ENCODE measurements around the gene RNASE12. TPM values are rescaled to one million over a fixed set of nuclear protein-coding genes. Genes with fewer than 3 reads are reported as not detected.
"Not testable (repeated sequence)": the region's sequence is repeated elsewhere in the genome, so short reads cannot be mapped to it uniquely, and the experiment has no call there.

The RNASE12 gene
- polyA plus RNA-seq, 1 donor: not detected

GRCh38 chr14:20580242-20580641 lies 10.9 kb downstream of the RNASE12 start:
- no peak for DNase-seq

- DNase-seq: no peak
These were observed 12.2 kb downstream of the RNASE12 start for GRCh38 chr14:20578784-20579502.

GRCh38 chr14:20578325-20578724 lies 12.9 kb downstream of the RNASE12 start:
- no peak for DNase-seq

- not testable (repeated sequence) for DNase-seq
These were observed 18.7 kb downstream of the RNASE12 start for GRCh38 chr14:20572382-20572990.

GRCh38 chr14:20570720-20571119 lies 20.5 kb downstream of the RNASE12 start:
- not testable (repeated sequence) for DNase-seq

GRCh38 chr14:20569865-20570264 lies 21.3 kb downstream of the RNASE12 start:
- DNase-seq: not testable (repeated sequence)

- DNase-seq: no peak
These were observed 22.1 kb downstream of the RNASE12 start for GRCh38 chr14:20569066-20569465.

GRCh38 chr14:20568393-20568792 lies 22.8 kb downstream of the RNASE12 start:
- no peak for DNase-seq

- not testable (repeated sequence) for DNase-seq
These were observed 24.0 kb downstream of the RNASE12 start for GRCh38 chr14:20567199-20567598.

- no peak for DNase-seq
These were observed 26.6 kb downstream of the RNASE12 start for GRCh38 chr14:20564501-20564997.

GRCh38 chr14:20563971-20564370 lies 27.2 kb downstream of the RNASE12 start:
- no peak for DNase-seq

GRCh38 chr14:20560961-20561360 lies 30.2 kb downstream of the RNASE12 start, which contains the start of gene RNASE9:
Gene RNASE9, minus strand, starts transcription at chr14:20561047.
- DNase-seq: no peak

GRCh38 chr14:20559461-20559904 lies 31.7 kb downstream of the RNASE12 start:
- DNase-seq: no peak

- no peak for DNase-seq
These were observed 34.0 kb downstream of the RNASE12 start for GRCh38 chr14:20557212-20557542.

- no peak for DNase-seq
These were observed 34.5 kb downstream of the RNASE12 start for GRCh38 chr14:20556500-20557211.

GRCh38 chr14:20555845-20556244 lies 35.3 kb downstream of the RNASE12 start:
- DNase-seq: no peak

GRCh38 chr14:20553024-20553423 lies 38.2 kb downstream of the RNASE12 start:
- DNase-seq: no peak

GRCh38 chr14:20551606-20552005 lies 39.6 kb downstream of the RNASE12 start:
- no peak for DNase-seq

- DNase-seq: no peak
These were observed 40.2 kb downstream of the RNASE12 start for GRCh38 chr14:20550926-20551325.

GRCh38 chr14:20548414-20549158 lies 42.6 kb downstream of the RNASE12 start:
- no peak for DNase-seq

GRCh38 chr14:20546877-20547276 lies 44.3 kb downstream of the RNASE12 start:
- no peak for DNase-seq

Measured in left kidney (tissue), 2 donors.